Stimulated activated CD8-positive, alpha-beta memory T cell treated with anti-CD3 and anti-CD28 coated beads, Interleukin-15, amount 100 ng/mL, for 48 hours (primary cell): Measurements from ENCODE around the gene CHPF2.

Experiments used
- DNase-seq, 2 donors: peaks; one replicate each; pipeline ENCODE4 v3.0.0-alpha.2; 2020; ENCODE audit warnings: low read depth in 2 of 2

Gene CHPF2

GRCh38 chr7:151235091-151235787 lies 3.0 kb downstream of the CHPF2 start:
- DNase-seq = no peak

GRCh38 chr7:151236406-151236805 lies 4.1 kb downstream of the CHPF2 start:
- DNase-seq = no peak

- no peak for DNase-seq
Observed at GRCh38 chr7:151237244-151238189, 5.2 kb downstream of the CHPF2 start.

DNA sequence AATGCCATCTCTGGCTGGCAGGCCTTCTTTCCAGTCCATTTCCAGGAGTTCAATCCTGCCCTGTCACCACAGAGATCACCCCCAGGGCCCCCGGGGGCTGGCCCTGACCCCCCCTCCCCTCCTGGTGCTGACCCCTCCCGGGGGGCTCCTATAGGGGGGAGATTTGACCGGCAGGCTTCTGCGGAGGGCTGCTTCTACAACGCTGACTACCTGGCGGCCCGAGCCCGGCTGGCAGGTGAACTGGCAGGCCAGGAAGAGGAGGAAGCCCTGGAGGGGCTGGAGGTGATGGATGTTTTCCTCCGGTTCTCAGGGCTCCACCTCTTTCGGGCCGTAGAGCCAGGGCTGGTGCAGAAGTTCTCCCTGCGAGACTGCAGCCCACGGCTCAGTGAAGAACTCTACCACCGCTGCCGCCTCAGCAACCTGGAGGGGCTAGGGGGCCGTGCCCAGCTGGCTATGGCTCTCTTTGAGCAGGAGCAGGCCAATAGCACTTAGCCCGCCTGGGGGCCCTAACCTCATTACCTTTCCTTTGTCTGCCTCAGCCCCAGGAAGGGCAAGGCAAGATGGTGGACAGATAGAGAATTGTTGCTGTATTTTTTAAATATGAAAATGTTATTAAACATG lies 6.0 kb downstream of the CHPF2 start:
- no peak for DNase-seq

- no peak for DNase-seq
Observed at GRCh38 chr7:151238924-151239836, 6.9 kb downstream of the CHPF2 start.

DNA sequence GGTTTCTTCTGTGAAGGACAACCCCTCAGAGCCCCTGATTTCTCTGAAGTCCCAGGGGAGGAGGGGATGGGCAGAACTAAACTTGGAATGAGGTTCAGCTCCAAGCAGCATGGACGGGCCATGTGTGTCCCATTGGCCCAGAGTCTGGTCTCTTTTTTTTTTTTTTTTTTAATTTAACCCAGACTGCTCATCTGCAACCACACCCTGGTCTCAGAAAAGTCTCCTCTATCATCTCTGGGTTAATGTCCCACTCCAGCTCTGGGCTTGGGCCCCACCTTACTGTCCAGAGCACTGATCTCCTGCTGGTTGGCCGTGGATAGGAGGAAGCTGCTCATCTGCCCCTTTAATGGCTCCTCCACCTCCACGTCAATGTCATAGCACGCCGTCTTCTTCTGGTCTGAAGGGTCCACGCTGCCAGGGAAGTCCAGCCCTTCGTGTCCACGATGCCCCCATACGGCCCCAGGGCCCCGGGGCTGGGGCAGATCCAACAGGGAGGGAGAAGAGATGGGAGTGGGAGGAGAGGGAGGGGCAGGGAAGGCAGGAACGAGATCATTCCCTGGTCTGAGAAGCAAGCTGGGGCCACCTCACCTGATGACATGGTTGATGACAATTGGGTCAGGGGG lies 7.7 kb downstream of the CHPF2 start:
- no peak for DNase-seq

GRCh38 chr7:151240536-151240935 lies 8.3 kb downstream of the CHPF2 start:
- no peak for DNase-seq

DNA sequence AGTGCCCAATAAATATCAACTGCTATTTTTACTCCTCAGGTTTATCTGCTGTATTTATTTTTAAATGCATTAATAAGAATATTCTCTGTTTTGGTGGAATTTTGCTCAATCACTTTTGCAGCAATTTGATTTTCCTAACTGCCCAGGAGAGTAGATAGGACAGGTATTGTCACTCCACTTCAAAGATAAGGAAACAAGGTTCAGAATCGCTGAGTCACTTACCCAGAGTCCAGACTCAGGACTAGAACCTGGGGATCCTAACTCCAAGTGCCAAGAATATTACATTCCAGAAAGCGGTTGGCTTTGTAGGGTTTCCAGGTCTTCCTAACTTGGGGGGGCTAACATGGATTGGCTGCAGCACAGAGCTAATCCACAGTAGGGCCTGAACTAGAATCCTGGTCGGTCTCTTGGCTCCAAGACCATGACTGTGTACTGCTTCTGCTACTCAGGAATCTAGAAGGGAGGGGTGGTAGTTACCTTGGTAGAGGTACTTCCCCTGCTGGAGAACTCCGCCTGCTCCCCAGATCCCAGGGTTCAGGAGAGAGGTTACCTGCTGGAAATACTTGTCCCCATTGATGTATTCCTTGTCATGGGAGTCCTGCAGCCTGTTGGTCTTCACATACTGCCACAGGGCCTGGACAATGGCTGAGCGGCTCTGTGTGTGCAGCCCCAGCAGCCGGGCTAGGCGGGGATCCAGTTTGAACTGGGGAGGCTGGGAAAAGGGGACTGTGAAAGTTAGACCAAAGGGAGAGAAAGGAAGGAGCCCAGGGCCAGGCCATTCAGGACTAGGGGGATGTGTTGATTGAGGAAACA lies 8.9 kb downstream of the CHPF2 start:
- no peak for DNase-seq

- DNase-seq = no peak
Observed at GRCh38 chr7:151241755-151242096, 9.4 kb downstream of the CHPF2 start.

- DNase-seq = no peak
Observed at GRCh38 chr7:151242159-151243044, 10.1 kb downstream of the CHPF2 start.

DNA sequence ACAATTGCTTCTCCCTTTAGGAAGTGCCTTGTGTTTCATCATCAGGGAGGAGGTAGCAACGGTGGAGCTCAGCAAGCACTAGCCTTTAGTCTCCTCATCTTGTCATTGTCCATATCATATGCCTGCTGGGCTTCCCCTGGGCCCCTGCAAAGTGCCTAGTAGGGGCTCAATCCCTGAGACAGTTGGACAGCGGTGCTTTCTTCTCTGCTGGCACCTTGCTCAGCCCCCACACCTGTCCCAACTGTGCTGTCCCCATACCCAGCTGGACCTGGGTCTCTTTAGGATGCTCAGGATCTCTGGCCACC lies 10.7 kb downstream of the CHPF2 start:
- no peak for DNase-seq

- DNase-seq = no peak
Observed at GRCh38 chr7:151243408-151244195, 11.3 kb downstream of the CHPF2 start.

- no peak for DNase-seq
Observed at GRCh38 chr7:151244196-151244840, 12.0 kb downstream of the CHPF2 start.

- no peak for DNase-seq
Observed at GRCh38 chr7:151244841-151245346, 12.6 kb downstream of the CHPF2 start.

DNA sequence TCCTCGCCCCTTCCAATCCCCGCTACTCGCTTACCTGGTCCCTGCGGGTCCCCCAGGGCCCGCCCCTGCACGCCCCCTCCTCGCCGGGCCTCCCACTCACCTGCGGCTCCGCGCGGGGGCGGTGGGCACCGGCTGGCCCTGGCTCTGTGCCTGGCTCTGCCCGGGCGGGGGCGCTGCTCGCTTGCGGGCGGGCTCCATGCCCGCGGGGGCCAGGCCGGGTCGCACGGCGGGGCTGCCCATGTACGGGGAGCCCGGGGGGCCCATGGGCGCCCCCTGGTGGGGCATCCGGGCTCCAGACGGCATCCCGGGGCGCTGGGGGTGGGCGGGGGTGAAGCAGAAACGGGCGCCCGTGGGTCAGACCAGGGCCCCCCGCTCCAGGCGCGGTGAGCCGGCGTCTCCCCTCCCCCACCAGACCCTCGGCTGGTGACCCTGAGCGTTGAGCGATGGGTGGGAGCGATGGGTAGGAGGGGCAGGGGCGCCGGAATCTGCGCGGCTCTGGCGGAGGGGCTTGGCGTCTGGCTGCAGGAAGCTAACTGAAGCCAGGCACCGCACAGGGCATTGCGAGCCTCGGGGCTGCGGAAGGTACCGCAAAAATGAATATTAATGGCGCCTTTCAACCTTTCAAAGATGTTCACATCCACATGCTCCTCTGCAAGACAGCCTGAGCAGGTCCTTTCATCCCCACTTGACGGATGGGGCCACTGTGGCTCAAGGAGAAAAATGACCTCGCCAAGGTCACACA lies 13.2 kb downstream of the CHPF2 start:
- DNase-seq = peak; percentile 49 to 52

DNA sequence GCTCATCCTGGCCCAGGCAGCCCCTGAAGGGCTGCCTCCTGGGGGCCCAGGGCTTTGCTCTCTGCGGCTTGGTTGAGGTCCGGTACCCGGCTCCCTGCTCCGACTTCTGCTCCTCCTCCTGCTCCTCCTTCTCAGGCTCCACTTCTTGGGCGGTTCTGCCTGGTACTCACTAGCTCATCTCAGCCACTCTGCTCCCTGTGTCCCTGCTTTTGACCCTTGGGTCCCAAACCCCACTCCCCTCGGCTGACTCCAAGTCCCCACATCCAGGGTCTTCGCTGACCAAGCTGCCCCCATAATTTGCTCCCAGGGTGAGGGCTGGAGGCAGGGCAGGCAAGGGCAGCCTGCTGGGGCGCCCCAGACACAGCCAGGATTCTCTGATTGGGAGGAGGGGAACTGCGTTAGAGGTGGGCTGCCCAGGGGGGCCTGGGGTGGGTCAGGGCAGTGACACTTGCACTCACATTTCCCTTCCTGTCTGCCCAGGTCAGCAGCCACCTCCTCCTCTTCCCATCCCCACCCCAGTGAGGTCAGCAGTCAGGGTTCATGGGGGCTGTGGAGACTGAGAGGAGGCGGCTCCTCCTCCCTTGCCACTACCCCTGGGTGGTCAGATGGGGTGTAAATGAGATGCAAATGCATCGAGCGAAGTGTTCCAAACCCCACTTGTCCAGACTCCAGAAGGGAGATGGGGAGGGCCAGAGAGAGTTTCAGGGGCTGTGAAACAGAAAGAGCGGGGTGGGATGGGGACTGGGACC lies 14.0 kb downstream of the CHPF2 start:
- no peak for DNase-seq
